HG03521 (cell line): Measurements from ENCODE around the gene PARVA.

Experiments used
- ATAC-seq: cut with Tn5 transposase; IDR thresholded peaks from one replicate; pipeline ENCODE4 v1.9.1; 2021; ENCODE audit warnings: mild to moderate bottlenecking, moderate library complexity; ENCODE audit not compliant: unreplicated experiment

PARVA gene

DNA sequence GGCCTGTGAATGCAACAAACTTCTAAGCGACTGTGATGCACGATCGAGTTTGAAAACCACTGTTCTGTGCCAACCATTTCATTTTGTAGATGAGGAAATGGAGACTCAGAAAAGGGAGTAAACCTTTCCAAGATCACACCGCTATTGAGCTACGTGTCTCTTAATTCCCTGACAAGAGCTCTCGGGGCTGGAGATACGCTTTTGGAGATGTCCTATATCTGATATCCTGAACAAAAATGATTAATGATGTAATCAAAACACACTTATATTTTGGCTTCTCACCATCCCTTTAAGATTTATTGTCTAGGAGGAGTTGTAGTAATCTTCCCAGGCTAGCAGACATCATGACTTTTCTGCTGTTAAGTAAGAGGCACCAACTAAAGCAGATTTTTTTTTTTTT lies 1.7 kb upstream of the PARVA start:
- no peak for ATAC-seq

DNA sequence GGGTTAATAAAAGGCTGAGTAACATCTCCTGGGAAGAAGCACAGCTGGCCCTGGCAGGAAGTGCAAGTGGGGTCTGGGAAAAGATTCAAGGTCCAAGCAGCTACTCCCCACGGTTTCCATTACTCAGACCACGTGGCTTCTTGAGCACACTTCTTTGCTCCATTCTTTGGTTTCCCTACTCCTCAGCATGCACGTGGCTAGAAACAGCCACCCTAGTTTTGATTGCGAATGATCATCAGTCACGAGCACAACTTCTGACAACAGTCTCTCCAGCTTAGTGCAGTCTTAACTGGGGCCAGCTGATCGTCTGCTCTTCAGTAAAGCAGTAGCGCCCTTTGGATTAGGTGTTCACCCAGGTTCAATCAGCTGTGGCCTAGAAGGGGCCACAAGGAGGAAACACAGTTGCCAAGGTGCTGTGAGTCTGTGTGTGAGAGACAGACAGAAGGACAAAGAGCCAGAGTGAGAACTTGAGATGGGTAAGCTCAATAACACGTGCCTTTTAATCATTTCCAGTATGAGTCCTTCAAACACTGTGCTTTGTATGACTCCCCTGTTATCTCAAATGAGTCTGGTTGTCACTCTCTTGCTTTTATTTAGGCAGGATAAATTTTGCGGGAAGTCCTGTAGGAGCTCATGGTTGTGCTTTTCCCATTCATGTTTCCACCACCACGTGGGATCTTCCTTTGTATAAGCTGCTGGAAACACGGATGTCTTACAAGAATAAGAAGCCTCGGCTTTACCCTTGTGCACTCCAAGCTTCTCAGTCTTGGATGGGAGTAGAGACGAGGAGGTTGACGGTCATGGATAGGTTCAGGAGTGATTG lies 901 bp upstream of the PARVA start:
- ATAC-seq = no peak

- no peak for ATAC-seq
Observed at GRCh38 chr11:12377824-12378593, 638 bp downstream of the PARVA start.

GRCh38 chr11:12380565-12381325 lies 3.4 kb downstream of the PARVA start:
- ATAC-seq = no peak

DNA sequence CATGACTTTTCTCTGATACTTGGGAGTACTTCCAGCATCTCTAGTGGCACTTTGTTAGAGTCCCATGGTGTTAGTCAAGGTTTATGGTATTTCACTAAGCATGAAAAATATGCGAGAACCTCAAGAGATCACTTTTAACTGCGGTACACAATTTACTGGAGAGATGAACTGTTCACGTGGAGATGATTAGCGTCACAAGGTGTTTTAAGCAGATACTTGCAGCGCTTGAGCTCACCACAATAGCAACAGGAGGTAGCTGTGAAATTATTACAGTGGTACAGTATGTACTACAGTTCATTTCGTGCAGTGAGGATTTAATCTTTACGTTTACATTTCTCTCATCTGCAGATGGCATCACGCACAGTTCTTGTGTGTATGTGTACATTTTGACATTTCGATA lies 4.5 kb downstream of the PARVA start:
- no peak for ATAC-seq

GRCh38 chr11:12382451-12382850 lies 5.1 kb downstream of the PARVA start:
- no peak for ATAC-seq

DNA sequence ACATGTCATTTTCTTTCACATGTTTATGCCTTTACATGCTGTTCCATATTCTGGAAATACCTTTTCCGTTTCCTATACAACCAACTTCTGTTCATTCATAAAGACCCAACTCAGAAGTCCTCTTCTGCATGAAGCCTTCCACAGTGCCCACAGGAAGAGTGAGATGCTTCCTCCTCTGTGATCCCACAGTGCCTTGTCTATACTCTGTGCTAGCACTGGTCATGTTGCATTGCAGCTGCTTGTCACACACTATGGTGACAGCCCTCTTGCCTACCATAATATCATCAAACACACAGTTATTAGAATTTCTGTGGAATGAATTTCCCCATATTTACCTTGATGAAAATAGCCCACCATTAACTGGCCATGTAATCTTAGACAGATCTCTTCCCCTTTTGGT lies 8.9 kb downstream of the PARVA start:
- ATAC-seq = no peak

- no peak for ATAC-seq
Observed at GRCh38 chr11:12386745-12387144, 9.4 kb downstream of the PARVA start.

DNA sequence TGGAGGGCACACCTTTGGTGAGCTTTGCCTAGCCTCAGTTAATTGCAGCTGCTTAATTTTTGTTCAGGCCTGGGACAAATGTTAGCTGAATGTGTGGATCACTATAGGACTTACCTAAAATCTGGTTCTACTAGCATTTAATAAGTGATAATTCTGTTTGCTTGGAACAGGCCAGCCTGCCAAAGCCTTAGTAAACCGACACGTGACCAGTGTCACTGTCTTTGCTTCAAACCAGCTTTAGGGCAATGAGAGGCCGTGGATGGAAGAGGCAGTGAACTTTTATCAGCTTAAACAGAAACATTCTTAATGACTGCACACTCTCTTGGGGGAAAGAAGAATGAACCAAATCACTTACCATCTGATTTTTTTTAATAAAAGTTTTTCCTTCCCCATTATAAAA lies 10.8 kb downstream of the PARVA start:
- ATAC-seq = no peak

DNA sequence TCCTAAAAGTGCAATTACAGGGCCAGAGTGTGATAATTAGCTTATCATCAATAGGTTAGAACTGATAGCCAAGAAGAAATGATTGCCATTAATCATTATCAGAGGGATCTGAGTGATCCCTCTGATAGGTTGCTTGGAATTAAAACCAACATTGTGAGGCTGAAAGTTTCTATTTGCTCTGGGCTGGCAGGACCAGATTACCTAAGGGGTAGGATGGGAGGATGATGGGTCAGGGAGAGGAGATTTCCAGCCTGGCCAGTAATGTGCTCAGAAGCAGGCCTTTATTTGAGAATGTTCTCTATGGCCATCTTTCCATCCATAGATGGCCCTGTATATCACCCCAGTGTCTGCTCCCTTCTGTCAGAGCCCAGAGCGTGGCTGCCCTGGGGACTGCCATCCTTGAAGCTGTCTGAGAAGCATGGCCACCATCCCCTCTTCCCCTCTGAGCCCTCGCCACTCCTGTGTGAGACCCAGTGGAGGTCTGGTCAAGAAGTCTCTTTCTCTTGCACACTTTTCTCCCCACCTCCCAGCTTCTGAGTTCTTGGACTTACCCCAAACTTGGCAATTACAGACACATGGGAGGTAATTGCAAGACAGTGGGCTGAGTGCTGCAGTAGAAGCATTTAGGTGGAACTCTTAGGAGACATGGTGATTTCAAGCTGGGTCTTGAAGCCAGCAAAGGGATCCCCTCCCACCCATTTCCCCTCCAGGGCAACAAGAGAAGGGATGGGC lies 11.7 kb downstream of the PARVA start:
- no peak for ATAC-seq

GRCh38 chr11:12389676-12390657 lies 12.6 kb downstream of the PARVA start:
- no peak for ATAC-seq

- ATAC-seq = no peak
Observed at GRCh38 chr11:12390687-12391110, 13.3 kb downstream of the PARVA start.

GRCh38 chr11:12392672-12393071 lies 15.3 kb downstream of the PARVA start:
- ATAC-seq = no peak

GRCh38 chr11:12393691-12394090 lies 16.3 kb downstream of the PARVA start:
- no peak for ATAC-seq

DNA sequence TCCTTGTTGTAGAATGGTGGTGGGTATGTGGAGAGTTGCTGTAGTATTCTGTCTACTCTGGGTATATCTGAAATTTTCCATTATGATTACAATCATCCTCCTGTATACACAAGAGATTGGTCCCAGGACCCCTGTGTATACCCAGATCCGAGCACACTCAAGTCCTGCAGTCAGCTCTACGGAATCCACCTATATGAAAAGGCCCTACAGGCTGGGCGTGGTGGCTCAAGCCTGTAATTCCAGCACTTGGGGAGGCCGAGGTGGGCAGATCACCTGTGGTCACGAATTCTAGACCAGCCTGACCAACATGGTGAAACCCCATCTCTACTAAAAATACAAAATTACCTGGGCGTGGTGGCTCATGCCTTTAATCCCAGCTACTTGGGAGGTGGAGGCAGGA lies 17.2 kb downstream of the PARVA start:
- ATAC-seq = no peak

DNA sequence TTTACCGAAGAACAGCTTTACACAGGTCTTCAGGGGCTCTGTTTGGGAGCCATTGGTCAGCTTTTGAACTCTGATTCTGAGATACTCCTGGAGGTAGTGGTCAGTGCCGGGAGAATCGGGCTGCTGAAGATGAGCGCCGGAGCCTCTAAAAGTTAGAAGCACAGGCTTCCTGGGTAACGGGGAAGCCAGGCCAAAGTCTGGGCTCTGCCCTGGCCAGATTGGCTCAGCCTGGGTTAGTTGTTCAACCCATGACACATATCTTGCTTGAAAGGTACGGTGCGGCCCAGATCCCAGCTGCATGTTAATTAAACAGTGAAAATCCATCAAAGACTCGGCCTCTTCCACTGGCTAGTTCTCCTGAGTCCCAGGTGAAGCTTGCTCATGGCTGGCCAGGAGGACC lies 18.0 kb downstream of the PARVA start:
- ATAC-seq = no peak

DNA sequence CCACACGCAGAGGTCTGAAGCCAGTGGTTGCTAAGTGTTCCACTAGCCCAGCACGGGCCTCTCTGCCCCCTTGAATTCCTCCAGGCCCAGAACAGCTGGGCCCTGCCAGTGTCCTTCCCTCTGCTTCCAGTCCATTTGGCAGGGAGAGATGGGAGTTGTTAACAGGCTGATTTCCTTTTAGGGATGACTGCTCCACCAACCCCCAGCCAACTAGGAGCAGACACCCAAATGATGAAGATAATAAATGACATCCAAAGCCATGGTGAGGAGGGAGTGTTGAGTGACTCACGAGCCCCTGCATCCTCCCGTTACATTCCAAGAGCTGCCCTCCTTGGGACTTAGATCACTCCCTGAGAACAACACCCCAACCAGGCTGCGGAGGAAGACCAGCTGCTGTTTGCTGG lies 20.6 kb downstream of the PARVA start:
- ATAC-seq = no peak

GRCh38 chr11:12399355-12399754 lies 22.0 kb downstream of the PARVA start:
- ATAC-seq = no peak

- ATAC-seq = no peak
Observed at GRCh38 chr11:12402025-12402424, 24.7 kb downstream of the PARVA start.

GRCh38 chr11:12402691-12403120 lies 25.3 kb downstream of the PARVA start:
- ATAC-seq = no peak
